Anterior cingulate cortex (tissue), 58 donors: ENCODE data around the gene KCNQ2.
"Not testable (repeated sequence)": the region's sequence is repeated elsewhere in the genome, so short reads cannot be mapped to it uniquely, and the experiment has no call there.

ENCODE experiments used
- DNase-seq, 58 donors: peaks; one replicate each; lab custom pipeline; 2025; lab: John Stamatoyannopoulos, UW

KCNQ2 gene

GRCh38 chr20:63397155-63397843 is 75.2 kb downstream of the KCNQ2 start:
- no peak for DNase-seq

DNA sequence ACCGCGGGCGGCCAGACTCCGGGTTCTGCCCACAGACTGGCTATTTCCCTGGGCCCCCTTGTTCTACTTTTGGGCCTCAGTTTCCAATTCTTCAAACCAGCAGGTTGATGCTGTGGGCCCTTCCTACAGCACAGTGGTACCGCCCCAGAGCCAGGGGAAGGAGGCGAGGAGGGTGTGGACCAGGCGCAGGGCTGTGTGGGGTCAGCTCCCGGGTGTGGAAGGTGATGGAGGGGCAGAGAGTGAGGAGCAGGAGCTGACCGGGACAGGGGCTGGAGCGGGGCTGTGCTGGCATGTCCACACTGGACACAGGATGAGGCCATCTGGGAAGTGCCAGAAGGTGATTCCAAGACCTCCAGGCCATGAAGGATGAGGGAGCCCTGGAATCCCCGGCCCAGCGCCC is 76.2 kb downstream of the KCNQ2 start:
- DNase-seq, result no peak

- no peak for DNase-seq
Observed at GRCh38 chr20:63395723-63396122, 76.7 kb downstream of the KCNQ2 start.

GRCh38 chr20:63394920-63395455 is 77.5 kb downstream of the KCNQ2 start:
- no peak for DNase-seq

- peak in 45 of 58 donors; percentile 18 to 85 (median 60) for DNase-seq
Observed at GRCh38 chr20:63394069-63394919, 78.2 kb downstream of the KCNQ2 start.

DNA sequence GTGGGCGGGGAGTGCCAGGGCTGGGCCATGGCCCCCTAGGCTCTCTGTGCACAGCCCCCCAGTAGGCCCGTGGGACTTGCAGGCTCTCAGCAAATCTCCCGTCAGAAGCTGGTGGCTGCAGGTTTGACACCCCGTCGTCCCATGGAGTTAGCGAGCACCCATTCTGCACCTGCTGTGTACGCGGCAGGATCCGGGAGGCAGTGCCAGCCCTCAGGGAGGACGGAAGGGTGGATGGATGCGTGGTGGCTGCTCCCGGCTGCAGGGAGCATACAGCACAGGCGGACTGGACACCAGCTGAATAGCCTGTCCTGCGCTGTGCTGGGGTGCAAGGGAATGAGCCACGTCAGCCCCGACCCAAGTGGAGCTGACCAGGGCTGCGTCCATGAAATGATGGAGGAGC is 78.9 kb downstream of the KCNQ2 start:
- DNase-seq, result no peak

GRCh38 chr20:63392465-63393365 is 79.7 kb downstream of the KCNQ2 start:
- no peak for DNase-seq

DNA sequence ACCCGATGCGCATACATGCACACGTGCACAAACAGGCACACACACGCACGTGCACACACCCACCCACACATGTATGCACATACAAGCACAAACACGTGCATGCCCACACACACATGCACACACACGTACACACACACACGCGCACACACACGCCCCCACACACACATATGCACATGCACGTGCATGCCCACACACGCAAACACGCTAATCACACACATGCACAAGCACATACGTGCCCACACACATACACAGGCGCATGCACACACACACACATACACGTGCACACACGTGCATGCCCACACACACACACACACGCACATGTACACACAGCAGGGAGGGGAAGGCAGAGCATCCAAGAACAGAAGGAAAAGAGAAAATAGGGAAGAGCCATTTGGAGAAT is 84.5 kb downstream of the KCNQ2 start:
- no peak for DNase-seq

DNA sequence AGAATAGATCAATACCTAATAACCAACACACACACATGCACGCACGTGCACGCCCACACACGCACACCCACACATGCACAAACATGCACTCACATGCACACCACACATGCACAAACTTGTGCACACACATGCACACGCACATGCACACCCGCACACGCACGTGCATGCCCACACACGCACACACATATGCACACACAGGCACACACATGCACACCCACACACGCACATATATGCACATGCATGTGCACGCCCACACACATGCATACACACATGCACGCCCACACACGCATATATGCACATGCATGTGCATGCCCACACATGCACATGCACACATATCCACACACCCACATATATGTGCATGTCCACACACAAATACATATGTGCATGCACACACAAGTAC is 85.1 kb downstream of the KCNQ2 start:
- no peak for DNase-seq

DNA sequence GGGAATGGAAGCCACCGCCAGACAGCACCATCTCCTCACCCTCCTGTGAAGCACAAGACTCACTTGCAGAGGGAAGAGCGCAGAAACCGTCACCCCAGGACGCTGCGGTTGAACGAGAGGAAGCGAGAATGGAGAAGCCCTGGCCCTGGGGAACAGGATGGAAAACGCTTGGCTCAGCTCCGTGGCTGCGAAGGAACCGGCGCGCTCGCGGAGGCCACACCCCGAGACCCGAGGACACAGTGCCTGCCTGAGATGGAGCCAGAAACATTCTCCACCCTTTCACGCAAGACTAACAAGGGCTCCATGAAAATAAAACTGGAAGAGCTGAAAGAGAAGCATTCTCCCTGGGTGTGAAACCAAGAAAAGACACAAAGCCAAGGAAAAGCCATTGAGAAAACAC is 86.0 kb downstream of the KCNQ2 start:
- no peak for DNase-seq

DNA sequence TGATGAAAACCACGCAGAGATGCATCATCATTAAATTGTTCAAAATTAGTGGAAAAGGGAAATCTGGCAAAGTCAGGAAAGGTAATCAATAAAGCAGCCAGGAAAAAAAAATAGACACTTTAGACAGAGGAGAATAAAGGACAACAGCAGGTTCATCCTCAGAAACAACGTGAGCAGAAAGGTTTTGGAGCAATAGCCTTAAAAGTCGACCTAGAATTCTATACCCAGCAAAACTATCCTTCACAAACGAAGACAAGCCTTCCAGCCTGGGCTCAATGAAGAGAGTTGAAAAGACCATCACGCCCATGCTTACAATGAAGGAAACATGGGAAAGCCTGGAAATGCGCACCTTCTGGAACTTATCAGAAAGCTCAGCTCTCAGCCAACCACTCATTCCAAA is 86.6 kb downstream of the KCNQ2 start:
- DNase-seq, result no peak

GRCh38 chr20:63384336-63384735 is 88.1 kb downstream of the KCNQ2 start:
- DNase-seq, result no peak

GRCh38 chr20:63383556-63383955 is 88.9 kb downstream of the KCNQ2 start:
- no peak for DNase-seq

- DNase-seq, result no peak
Observed at GRCh38 chr20:63382551-63383300, 89.7 kb downstream of the KCNQ2 start.

DNA sequence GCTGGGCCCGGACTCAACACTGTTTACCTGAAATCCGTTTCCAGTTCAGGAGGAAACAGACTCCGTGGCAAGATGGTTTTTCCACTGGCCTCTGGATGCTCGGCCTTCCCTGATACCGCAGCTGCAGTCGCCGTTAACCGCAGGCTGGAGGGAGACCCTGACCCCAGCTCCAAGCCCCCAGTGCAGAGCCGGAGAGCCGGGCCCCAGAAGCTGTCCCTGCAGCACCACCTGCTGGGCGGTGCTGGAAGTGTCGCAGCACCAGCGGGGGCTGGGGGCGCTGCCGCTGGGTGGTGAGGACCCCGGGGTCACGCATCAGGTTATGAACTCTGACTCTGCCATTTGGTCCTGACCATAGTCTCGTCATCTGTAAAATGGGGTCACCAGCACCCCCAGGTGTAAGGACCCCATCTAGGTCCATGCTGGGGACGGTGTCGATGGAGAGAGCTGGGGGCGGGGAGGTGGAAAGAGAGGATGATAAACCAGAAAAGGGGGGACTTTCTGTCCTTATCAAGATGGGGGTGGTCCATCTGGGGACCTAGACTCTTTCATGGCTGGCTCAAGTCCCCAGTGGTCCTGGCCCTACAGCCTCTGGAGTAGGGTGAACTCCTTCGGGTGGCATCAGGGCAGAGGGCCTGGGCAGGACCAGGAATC is 90.5 kb downstream of the KCNQ2 start:
- DNase-seq, result peak in 5 of 58 donors; percentile 14 to 48 (median 28)

- no peak for DNase-seq
Observed at GRCh38 chr20:63380346-63380870, 92.0 kb downstream of the KCNQ2 start.

GRCh38 chr20:63379872-63380271 is 92.6 kb downstream of the KCNQ2 start:
- DNase-seq, result not testable (repeated sequence)

DNA sequence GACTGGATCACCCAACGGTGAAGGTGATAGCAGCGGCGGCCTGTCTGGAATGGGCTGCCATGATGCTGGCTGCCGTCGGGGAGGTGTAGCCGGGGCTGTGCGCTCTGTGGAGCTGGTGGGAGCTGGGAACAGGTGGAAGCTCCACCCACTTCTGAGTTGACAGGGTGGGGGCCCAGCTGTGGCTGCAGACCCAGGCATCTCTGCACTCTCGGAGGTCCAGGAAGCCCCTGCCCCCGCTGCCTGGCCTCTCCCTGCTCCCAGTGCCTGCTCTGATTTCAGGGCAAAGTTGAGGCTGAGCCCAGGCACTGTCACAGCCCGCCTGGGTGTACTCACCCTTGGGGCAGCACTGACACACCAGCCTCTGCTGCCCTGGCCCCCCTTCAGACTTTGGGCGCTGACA is 93.2 kb downstream of the KCNQ2 start:
- DNase-seq, result no peak

DNA sequence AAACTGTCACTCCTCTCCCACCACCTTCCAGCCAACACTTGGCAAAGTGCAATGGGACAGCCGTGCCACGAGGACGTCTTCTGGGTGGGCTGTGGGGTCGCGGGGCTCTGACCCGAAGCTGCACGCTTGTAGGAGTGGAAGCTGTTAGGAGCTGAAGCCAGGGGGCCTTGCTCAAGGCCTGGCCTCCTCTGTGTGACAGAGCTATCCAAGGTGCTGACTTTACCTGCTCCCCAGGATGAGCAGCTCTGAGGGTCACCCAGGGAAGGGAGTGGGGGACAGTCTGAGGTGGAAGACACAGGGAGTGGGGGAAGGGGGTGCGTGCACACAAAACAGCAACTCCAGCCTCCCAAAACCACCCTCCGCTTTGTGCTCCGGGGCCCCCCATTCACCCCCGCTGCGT is 93.8 kb downstream of the KCNQ2 start:
- no peak for DNase-seq
